ENCODE data around the gene SPRED2.

GRCh38 chr2:65370387-65371073 is 61.9 kb downstream of the SPRED2 start:
- no peak for TF ChIP-seq EZH2 (IDR thresholded peaks at IDR 0.05; ENCODE audit: insufficient read depth, poor library complexity, severe bottlenecking)
- no peak for TF ChIP-seq EZH2phosphoT487 (IDR thresholded peaks at IDR 0.05; ENCODE audit: insufficient read depth, low read depth)
